ENCODE results near the gene ARV1.

DNA sequence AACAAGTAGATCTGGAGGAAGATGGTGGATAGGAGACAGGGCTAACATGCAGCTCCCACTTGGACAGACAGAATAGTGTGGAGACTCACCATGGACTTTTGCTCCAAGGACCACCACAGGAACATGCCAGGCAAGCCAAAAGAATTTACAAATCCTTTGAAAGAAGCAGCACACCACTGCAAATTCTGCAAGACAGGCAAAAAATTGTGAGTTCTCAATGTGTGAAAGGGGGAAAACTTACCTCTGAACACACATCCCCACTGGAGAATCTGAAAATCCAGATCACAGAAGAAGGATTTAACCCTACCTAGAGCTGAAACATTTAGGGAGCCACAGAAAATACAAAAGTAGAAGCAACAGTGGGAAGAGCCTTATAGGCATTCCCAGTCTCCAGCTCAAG, 23.0 kb downstream of the ARV1 start:
- TF ChIP-seq, protein P1, sequence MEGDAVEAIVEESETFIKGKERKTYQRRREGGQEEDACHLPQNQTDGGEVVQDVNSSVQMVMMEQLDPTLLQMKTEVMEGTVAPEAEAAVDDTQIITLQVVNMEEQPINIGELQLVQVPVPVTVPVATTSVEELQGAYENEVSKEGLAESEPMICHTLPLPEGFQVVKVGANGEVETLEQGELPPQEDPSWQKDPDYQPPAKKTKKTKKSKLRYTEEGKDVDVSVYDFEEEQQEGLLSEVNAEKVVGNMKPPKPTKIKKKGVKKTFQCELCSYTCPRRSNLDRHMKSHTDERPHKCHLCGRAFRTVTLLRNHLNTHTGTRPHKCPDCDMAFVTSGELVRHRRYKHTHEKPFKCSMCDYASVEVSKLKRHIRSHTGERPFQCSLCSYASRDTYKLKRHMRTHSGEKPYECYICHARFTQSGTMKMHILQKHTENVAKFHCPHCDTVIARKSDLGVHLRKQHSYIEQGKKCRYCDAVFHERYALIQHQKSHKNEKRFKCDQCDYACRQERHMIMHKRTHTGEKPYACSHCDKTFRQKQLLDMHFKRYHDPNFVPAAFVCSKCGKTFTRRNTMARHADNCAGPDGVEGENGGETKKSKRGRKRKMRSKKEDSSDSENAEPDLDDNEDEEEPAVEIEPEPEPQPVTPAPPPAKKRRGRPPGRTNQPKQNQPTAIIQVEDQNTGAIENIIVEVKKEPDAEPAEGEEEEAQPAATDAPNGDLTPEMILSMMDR (IDR thresholded peaks at IDR 0.05): no peak
- TF ChIP-seq POLR2A (IDR thresholded peaks at IDR 0.05): no peak
- no peak for TF ChIP-seq POLR2AphosphoS5 (IDR thresholded peaks at IDR 0.05; ENCODE audit: insufficient read depth in 1 of 2, low read depth in 1 of 2)

Measured in vagina (tissue), 2 donors.